Mesothelial cell of epicardium (in vitro differentiated cells): ENCODE measurements around the gene PTGER1. TPM values are rescaled to one million over a fixed set of nuclear protein-coding genes. Genes with fewer than 3 reads are reported as not detected.

Experiments used
- DNase-seq, 2 experiments: peaks; one replicate each; pipeline ENCODE4 v3.0.0; 2021; ENCODE audit warnings: low spot score in 2 of 2; ENCODE audit not compliant: unreplicated experiment in 2 of 2
- H3K27ac Mint-ChIP-seq: 2 replicates; pipeline ENCODE4 v1.8.0; 2021; ENCODE audit warnings: mixed read lengths
- H3K27me3 Mint-ChIP-seq: 2 replicates; pipeline ENCODE4 v1.8.0; 2021; ENCODE audit warnings: low read depth, mixed read lengths
- H3K36me3 Mint-ChIP-seq: 2 replicates; pipeline ENCODE4 v1.8.0; 2021; ENCODE audit warnings: mixed read lengths
- H3K4me1 Mint-ChIP-seq: 2 replicates; pipeline ENCODE4 v1.8.0; 2021; ENCODE audit warnings: mixed read lengths
- H3K4me3 Mint-ChIP-seq: 2 replicates; pipeline ENCODE4 v1.8.0; 2021; ENCODE audit warnings: mild to moderate bottlenecking, moderate library complexity, mixed read lengths
- H3K9me3 Mint-ChIP-seq: 2 replicates; pipeline ENCODE4 v1.8.0; 2021; ENCODE audit warnings: mixed read lengths
- CTCF ChIP-seq: fragments of 200-600 bp; sonication (generic); IDR thresholded peaks from one replicate; pipeline ENCODE4 v1.5.0; 2021; ENCODE audit warnings: antibody characterized with exemption; ENCODE audit not compliant: unreplicated experiment
- total RNA-seq: library from RNA; stranded (reverse); gene quantifications from 3 replicates; pipeline ENCODE4 v1.2.1, GENCODE V29; 2021

The PTGER1 gene
- total RNA-seq, 1 donor from 2014 or later, result 3.5 TPM

- Mint-ChIP-seq H3K27ac (peak overlapping the region; percentile 95), H3K9me3 (no peaks in the 10 kb centered on the region), H3K27me3 (no peaks in the 10 kb centered on the region), H3K4me1 (peaks cover 33% of the 10 kb centered on the region), H3K4me3 (peak overlapping the region; percentile 88), H3K36me3 (peaks cover 26% of the 10 kb centered on the region)
- TF ChIP-seq CTCF, result no peak
- no peak for DNase-seq
Observed at GRCh38 chr19:14517446-14517839, 42.3 kb upstream of the PTGER1 start.

- H3K36me3 Mint-ChIP-seq, result peaks cover 26% of the 10 kb centered on the region
- no peaks in the 10 kb centered on the region for H3K9me3 Mint-ChIP-seq
- H3K4me3 Mint-ChIP-seq, result peak overlapping the region; percentile 88
- DNase-seq, result no peak
- peak overlapping the region; percentile 95 for H3K27ac Mint-ChIP-seq
- TF ChIP-seq CTCF, result no peak
- no peaks in the 10 kb centered on the region for H3K27me3 Mint-ChIP-seq
- peaks cover 33% of the 10 kb centered on the region for H3K4me1 Mint-ChIP-seq
Observed at GRCh38 chr19:14516746-14517438, 41.7 kb upstream of the PTGER1 start.

- Mint-ChIP-seq H3K27me3 (no peaks in the 10 kb centered on the region), H3K9me3 (no peaks in the 10 kb centered on the region), H3K4me1 (peaks cover 36% of the 10 kb centered on the region), H3K36me3 (peaks cover 26% of the 10 kb centered on the region), H3K27ac (peak overlapping the region; percentile 95), H3K4me3 (peak overlapping the region; percentile 88)
- no peak for TF ChIP-seq CTCF
- DNase-seq, result no peak
Observed at GRCh38 chr19:14516048-14516534, 40.9 kb upstream of the PTGER1 start.

GRCh38 chr19:14515501-14516047 is 40.4 kb upstream of the PTGER1 start:
- Mint-ChIP-seq H3K4me3 (peak overlapping the region; percentile 88), H3K36me3 (peaks cover 26% of the 10 kb centered on the region), H3K4me1 (peaks cover 41% of the 10 kb centered on the region), H3K9me3 (no peaks in the 10 kb centered on the region), H3K27ac (peak overlapping the region; percentile 95), H3K27me3 (no peaks in the 10 kb centered on the region)
- no peak for DNase-seq
- no peak for TF ChIP-seq CTCF

GRCh38 chr19:14514215-14514863 is 39.2 kb upstream of the PTGER1 start:
- H3K27me3 Mint-ChIP-seq, result no peaks in the 10 kb centered on the region
- H3K36me3 Mint-ChIP-seq, result peaks cover 26% of the 10 kb centered on the region
- H3K4me3 Mint-ChIP-seq, result peak overlapping the region; percentile 6
- peak overlapping the region; percentile 64 for H3K27ac Mint-ChIP-seq
- H3K9me3 Mint-ChIP-seq, result no peaks in the 10 kb centered on the region
- peaks cover 44% of the 10 kb centered on the region for H3K4me1 Mint-ChIP-seq
- no peak for TF ChIP-seq CTCF
- no peak for DNase-seq
